IPS-20b (cell line): ENCODE results near the gene CNIH2.
"Not testable (repeated sequence)": the region's sequence is repeated elsewhere in the genome, so short reads cannot be mapped to it uniquely, and the experiment has no call there.

ENCODE experiments used
- H3K27ac ChIP-seq: one replicate; pipeline ENCODE4 v1.5.1; 2013; ENCODE audit warnings: low read length
- H3K27me3 ChIP-seq: 2 replicates; pipeline ENCODE4 v1.6.1; 2013; ENCODE audit warnings: mild to moderate bottlenecking, low read length, inconsistent platforms; ENCODE audit not compliant: insufficient read depth
- H3K36me3 ChIP-seq: 2 replicates; pipeline ENCODE4 v1.6.1; 2013; ENCODE audit warnings: low read depth, mild to moderate bottlenecking, inconsistent platforms, low read length, moderate library complexity; ENCODE audit not compliant: insufficient read depth
- H3K4me1 ChIP-seq: 2 replicates; pipeline ENCODE4 v1.6.1; 2013; ENCODE audit warnings: mild to moderate bottlenecking, control low read depth, inconsistent platforms, low read length, moderate library complexity; ENCODE audit not compliant: insufficient read depth
- H3K4me3 ChIP-seq: 2 replicates; pipeline ENCODE4 v1.5.1; 2013; ENCODE audit warnings: mild to moderate bottlenecking, low read length, inconsistent platforms
- H3K9ac ChIP-seq: 2 replicates; pipeline ENCODE4 v1.6.1; 2013; ENCODE audit warnings: low read depth, mild to moderate bottlenecking, inconsistent platforms, low read length, moderate library complexity
- H3K9me3 ChIP-seq: 2 replicates; pipeline ENCODE4 v1.6.1; 2013; ENCODE audit warnings: mild to moderate bottlenecking, low read depth, low read length, inconsistent platforms; ENCODE audit not compliant: insufficient read depth

CNIH2 gene

DNA sequence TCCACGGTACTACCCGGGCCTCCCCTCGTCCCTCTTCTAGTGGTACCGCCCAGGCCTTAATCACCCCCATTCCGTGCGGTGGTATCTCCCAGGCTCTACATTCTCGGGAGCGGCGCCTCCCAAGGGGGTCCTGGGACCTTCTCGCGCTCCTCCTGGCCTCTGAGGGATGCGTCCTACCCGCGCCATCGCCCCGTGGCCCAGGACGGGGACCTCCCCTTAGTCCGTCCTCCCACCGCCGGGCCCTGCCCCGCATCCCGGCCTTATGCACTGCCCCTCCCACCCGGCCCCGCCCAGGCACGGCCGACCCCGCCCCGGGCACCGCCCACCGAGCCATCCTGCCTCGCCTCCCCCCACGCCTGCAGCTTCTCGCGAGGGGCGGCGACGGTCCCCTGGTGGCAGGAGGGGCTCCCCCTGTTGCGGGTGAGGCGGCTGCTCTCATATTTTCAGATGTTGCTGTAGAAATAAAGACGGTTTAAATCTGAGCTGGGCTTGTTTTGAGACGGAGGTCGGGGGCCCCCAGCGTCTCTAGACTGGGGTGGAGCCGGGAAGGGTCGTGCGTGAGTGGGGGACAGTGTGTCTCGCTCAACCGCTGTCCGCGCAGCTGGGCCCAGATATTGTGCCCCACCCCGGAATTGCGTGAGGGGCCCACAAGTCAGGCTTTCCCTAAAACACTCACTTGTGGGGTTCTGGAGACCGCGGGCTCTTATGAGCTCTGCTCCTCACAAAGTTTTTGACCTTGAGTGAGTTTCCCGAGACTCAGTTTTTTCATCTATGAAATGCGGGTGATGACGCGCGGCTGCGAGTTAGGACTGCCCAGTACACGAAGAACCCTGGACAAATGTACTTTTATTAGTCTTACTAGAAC lies 10.4 kb upstream of the CNIH2 start:
- Histone ChIP-seq H3K4me3 (peak overlapping the region; percentile 96), H3K27me3 (no peaks in the 10 kb centered on the region), H3K36me3 (peaks cover 40% of the 10 kb centered on the region), H3K4me1 (peaks cover 7% of the 10 kb centered on the region; the same call in 1 of the 2 replicates), H3K9ac (peak overlapping the region; percentile 64; the same call in 1 of the 2 replicates), H3K27ac (peak overlapping the region; percentile 42), H3K9me3 (no peaks in the 10 kb centered on the region)

DNA sequence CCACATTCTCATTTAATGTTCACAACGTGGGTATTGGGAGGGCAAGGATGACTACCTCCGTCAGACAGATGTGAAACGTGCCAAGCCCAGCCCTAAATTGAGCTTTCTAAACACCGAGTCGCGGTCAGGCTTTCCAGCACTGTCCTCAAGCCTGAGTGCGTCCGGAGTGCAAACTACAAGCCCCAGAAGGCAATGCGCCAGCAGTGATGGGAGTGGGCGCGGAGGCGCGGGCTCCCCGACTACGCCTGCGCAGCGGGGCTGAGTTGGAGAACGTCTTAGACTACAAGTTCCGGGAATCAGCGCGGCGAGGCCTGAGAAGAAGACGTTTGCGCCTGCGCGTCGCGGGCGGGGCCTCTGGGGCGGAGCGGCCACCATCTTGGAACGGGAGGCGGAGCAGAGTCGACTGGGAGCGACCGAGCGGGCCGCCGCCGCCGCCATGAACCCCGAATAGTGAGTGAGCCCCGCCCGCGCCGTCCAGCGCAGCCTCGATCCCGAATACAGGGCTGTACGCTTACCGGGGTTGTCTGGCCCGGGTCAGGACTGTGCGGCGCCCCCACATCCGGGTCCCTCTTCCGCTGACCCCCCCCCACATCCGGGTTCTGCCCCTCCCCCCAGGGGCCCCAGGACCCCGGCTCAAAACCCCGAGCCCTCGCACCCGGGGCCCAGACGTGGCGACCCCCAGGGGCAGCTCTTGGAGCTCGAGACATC lies 9.6 kb upstream of the CNIH2 start, which contains the start of gene RAB1B:
TSS of gene RAB1B (plus strand) at position 396 of the 708 bp plus-strand sequence. CDS start at position 437, 41 bp downstream.
- peaks cover 7% of the 10 kb centered on the region; the same call in 1 of the 2 replicates for H3K4me1 ChIP-seq
- H3K27ac ChIP-seq: peak within 1 kb of the TSS; percentile 74
- no peaks in the 10 kb centered on the region for H3K9me3 ChIP-seq
- H3K27me3 ChIP-seq: no peaks in the 10 kb centered on the region
- H3K9ac ChIP-seq: peak within 1 kb of the TSS; percentile 92
- H3K4me3 ChIP-seq: peak within 1 kb of the TSS; percentile 96
- H3K36me3 ChIP-seq: peaks cover 40% of the 10 kb centered on the region

DNA sequence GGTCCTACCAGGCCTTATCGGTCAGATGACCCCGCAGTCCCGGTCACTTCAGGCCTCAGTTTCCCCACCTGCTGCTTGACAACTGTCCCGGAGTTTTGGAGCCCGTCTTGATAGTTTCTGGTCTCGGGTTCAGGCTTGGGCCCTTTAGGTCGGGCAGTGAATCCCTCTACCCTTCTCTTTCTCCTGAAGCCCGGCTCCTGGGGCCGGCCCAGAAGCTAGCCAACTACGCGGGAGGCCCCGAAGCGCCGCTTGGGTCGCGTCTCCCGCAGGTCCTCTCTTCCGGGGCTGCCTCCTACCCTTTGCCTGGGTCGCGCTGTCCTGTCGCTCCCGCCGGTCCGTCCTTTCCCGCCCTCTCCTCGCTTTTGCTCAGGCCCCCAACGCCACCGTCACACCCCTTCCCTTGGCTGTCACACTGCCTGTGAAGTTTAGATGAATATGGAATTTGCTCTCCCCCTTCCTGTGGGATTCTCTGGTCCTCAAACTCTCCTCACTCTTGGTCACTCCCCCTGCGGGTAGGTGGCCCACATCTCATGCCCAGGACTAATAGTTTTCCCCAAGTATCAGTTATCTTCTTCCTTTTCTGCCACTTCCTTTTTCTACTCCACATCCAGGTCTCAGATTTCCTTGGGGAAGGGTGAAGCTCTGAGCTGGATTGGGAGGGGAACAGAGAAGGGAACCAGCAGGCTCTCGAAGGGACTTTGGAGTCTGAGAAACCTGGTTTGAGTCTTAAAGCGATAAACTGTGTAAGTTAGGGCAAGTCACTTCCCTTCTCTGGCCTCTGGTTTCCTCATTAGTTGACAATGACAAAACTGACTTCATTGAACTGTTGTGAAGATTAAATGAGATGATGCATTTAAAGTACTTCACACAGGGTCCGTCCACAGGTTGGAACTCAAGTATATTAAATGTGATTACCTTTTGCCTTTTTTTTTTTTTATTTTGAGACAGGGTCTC lies 8.7 kb upstream of the CNIH2 start:
- Histone ChIP-seq H3K4me3 (peak overlapping the region; percentile 96), H3K4me1 (peaks cover 7% of the 10 kb centered on the region; the same call in 1 of the 2 replicates), H3K9ac (peak overlapping the region; percentile 92), H3K36me3 (peaks cover 40% of the 10 kb centered on the region), H3K27ac (peak overlapping the region; percentile 74), H3K9me3 (no peaks in the 10 kb centered on the region), H3K27me3 (no peaks in the 10 kb centered on the region)

GRCh38 chr11:66271816-66272215 lies 6.2 kb upstream of the CNIH2 start:
- Histone ChIP-seq H3K36me3 (peaks cover 47% of the 10 kb centered on the region), H3K9ac (no peak overlapping the region), H3K4me1 (peaks cover 7% of the 10 kb centered on the region; the same call in 1 of the 2 replicates), H3K27ac (no peak overlapping the region), H3K4me3 (no peak overlapping the region), H3K9me3 (no peaks in the 10 kb centered on the region), H3K27me3 (no peaks in the 10 kb centered on the region)

DNA sequence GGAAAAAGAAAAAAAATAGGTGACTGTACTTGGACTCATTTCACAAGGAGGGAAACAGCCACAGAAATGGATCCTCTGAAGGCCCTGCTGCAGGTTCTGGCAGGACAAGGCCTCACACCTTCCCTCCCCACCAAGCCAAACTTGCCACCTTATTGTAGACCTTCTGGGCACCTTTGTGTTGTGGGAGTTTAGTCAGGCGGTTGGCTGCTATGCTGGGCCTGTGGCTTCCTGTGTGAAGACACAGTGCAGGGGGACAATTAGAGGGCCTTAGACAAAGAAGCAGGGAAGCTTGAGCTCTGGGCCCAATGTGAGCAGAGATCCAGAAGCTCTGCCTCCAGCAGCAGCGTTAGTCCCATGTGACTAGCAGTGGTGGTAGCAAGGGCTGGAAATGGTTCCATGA lies 5.4 kb upstream of the CNIH2 start:
- Histone ChIP-seq H3K9me3 (no peaks in the 10 kb centered on the region), H3K27ac (no peak overlapping the region), H3K9ac (no peak overlapping the region), H3K4me1 (peaks cover 7% of the 10 kb centered on the region; the same call in 1 of the 2 replicates), H3K4me3 (no peak overlapping the region), H3K27me3 (no peaks in the 10 kb centered on the region), H3K36me3 (peaks cover 47% of the 10 kb centered on the region)

- H3K27ac ChIP-seq: no peak overlapping the region
- H3K4me1 ChIP-seq: peaks cover 9% of the 10 kb centered on the region; the same call in 1 of the 2 replicates
- H3K36me3 ChIP-seq: peaks cover 47% of the 10 kb centered on the region
- H3K27me3 ChIP-seq: peaks cover 5% of the 10 kb centered on the region; the same call in 1 of the 2 replicates
- no peak overlapping the region for H3K4me3 ChIP-seq
- H3K9me3 ChIP-seq: no peaks in the 10 kb centered on the region
- no peak overlapping the region for H3K9ac ChIP-seq
Observed at GRCh38 chr11:66274219-66274618, 3.8 kb upstream of the CNIH2 start.

DNA sequence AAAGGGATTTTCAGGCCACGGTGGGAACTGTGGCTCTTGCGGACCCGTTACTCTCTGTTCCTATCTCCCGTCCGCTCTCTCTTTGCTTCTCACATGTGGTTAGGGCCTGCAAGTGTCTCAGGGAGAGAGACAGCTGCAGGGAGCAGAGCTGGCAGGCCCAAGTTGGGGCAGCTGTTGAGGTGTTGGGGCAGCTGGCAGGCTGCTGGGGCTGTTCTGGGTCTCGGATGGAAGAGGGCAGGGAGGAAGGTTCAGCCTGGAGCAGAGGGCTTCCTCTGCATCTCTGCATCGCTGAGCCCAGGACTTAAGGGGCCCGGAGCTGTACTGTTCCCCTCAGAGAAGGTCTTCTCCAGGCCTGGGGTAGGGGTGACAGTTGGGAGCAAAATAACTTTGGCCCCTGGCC lies 2.6 kb upstream of the CNIH2 start:
- H3K27ac ChIP-seq: no peak overlapping the region
- H3K4me3 ChIP-seq: no peak overlapping the region
- H3K9me3 ChIP-seq: no peaks in the 10 kb centered on the region
- peaks cover 6% of the 10 kb centered on the region; the same call in 1 of the 2 replicates for H3K27me3 ChIP-seq
- H3K36me3 ChIP-seq: peaks cover 47% of the 10 kb centered on the region
- no peak overlapping the region for H3K9ac ChIP-seq
- peaks cover 2% of the 10 kb centered on the region; the same call in 1 of the 2 replicates for H3K4me1 ChIP-seq

DNA sequence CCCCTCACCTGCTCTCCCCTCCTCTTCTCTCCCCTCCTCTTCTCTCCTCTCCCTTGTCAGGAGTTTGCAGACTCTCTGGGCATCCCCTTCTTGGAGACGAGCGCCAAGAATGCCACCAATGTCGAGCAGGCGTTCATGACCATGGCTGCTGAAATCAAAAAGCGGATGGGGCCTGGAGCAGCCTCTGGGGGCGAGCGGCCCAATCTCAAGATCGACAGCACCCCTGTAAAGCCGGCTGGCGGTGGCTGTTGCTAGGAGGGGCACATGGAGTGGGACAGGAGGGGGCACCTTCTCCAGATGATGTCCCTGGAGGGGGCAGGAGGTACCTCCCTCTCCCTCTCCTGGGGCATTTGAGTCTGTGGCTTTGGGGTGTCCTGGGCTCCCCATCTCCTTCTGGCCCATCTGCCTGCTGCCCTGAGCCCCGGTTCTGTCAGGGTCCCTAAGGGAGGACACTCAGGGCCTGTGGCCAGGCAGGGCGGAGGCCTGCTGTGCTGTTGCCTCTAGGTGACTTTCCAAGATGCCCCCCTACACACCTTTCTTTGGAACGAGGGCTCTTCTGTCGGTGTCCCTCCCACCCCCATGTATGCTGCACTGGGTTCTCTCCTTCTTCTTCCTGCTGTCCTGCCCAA lies 1.9 kb upstream of the CNIH2 start:
- no peaks in the 10 kb centered on the region for H3K9me3 ChIP-seq
- H3K9ac ChIP-seq: no peak overlapping the region
- H3K36me3 ChIP-seq: peaks cover 47% of the 10 kb centered on the region
- H3K4me1 ChIP-seq: peaks cover 2% of the 10 kb centered on the region; the same call in 1 of the 2 replicates
- H3K27me3 ChIP-seq: peaks cover 6% of the 10 kb centered on the region; the same call in 1 of the 2 replicates
- no peak overlapping the region for H3K4me3 ChIP-seq
- no peak overlapping the region for H3K27ac ChIP-seq

- not testable (repeated sequence) for H3K27ac ChIP-seq, H3K27me3 ChIP-seq, H3K4me3 ChIP-seq, H3K9me3 ChIP-seq, H3K4me1 ChIP-seq, H3K9ac ChIP-seq
- H3K36me3 ChIP-seq: peaks cover 46% of the 10 kb centered on the region
Observed at GRCh38 chr11:66276619-66277018, 1.4 kb upstream of the CNIH2 start.

GRCh38 chr11:66277064-66277463 lies 911 bp upstream of the CNIH2 start:
- H3K27ac ChIP-seq, H3K9me3 ChIP-seq, H3K9ac ChIP-seq, H3K4me1 ChIP-seq, H3K4me3 ChIP-seq, H3K27me3 ChIP-seq: not testable (repeated sequence)
- H3K36me3 ChIP-seq: peaks cover 42% of the 10 kb centered on the region
